ENCODE data around the gene MICALL2.

The MICALL2 gene

GRCh38 chr7:1493571-1493970, 34.3 kb upstream of the MICALL2 start:
- Histone ChIP-seq H3F3A (ENCODE audit: low read depth) (no peaks in the 10 kb centered on the region), H2AFZ (ENCODE audit: low read length) (no peak overlapping the region), H3K9me3 (ENCODE audit: insufficient read depth, low read depth, low read length) (no peaks in the 10 kb centered on the region), H4K20me1 (ENCODE audit: insufficient read depth, low read length, poor library complexity, severe bottlenecking) (peaks cover 6% of the 10 kb centered on the region), H3K4me2 (ENCODE audit: low read depth, low read length, poor library complexity, severe bottlenecking) (no peak overlapping the region), H3K27me3 (ENCODE audit: insufficient read depth, low read length, poor library complexity, severe bottlenecking) (no peaks in the 10 kb centered on the region), H3K4me1 (ENCODE audit: insufficient read depth, low read length, poor library complexity, severe bottlenecking) (no peaks in the 10 kb centered on the region), H3K4me3 (ENCODE audit: low read length, poor library complexity, severe bottlenecking) (no peak overlapping the region), H3K9ac (ENCODE audit: low read depth, low read length, poor library complexity, severe bottlenecking) (no peak overlapping the region), H3K36me3 (ENCODE audit: insufficient read depth, low read length) (peaks cover 84% of the 10 kb centered on the region; the same call in 1 of the 2 replicates), H3K79me2 (ENCODE audit: insufficient read depth, low read length) (no peaks in the 10 kb centered on the region), H3K9me2 (replicated peaks; ENCODE audit: low read depth, low read length) (no peaks in the 10 kb centered on the region)
- TF ChIP-seq CTCF (conservative IDR thresholded peaks at IDR 0.05; ENCODE audit: low read length) = no peak
- TF ChIP-seq EZH2phosphoT487 (IDR thresholded peaks at IDR 0.05; ENCODE audit: borderline replicate concordance) = no peak

GRCh38 chr7:1493129-1493528, 33.9 kb upstream of the MICALL2 start:
- peaks cover 87% of the 10 kb centered on the region; the same call in 1 of the 2 replicates for H3K36me3 ChIP-seq (ENCODE audit: insufficient read depth, low read length)
- no peak overlapping the region for H2AFZ ChIP-seq (ENCODE audit: low read length)
- H3K79me2 ChIP-seq (ENCODE audit: insufficient read depth, low read length) = no peaks in the 10 kb centered on the region
- H3K9ac ChIP-seq (ENCODE audit: low read depth, low read length, poor library complexity, severe bottlenecking) = no peak overlapping the region
- H3K4me1 ChIP-seq (ENCODE audit: insufficient read depth, low read length, poor library complexity, severe bottlenecking) = no peaks in the 10 kb centered on the region
- no peaks in the 10 kb centered on the region for H3K9me3 ChIP-seq (ENCODE audit: insufficient read depth, low read depth, low read length)
- peaks cover 6% of the 10 kb centered on the region for H4K20me1 ChIP-seq (ENCODE audit: insufficient read depth, low read length, poor library complexity, severe bottlenecking)
- no peaks in the 10 kb centered on the region for H3K27me3 ChIP-seq (ENCODE audit: insufficient read depth, low read length, poor library complexity, severe bottlenecking)
- H3K9me2 ChIP-seq (replicated peaks; ENCODE audit: low read depth, low read length) = no peaks in the 10 kb centered on the region
- TF ChIP-seq EZH2phosphoT487 (IDR thresholded peaks at IDR 0.05; ENCODE audit: borderline replicate concordance) (no peak), CTCF (conservative IDR thresholded peaks at IDR 0.05; ENCODE audit: low read length) (no peak)
- no peaks in the 10 kb centered on the region for H3F3A ChIP-seq (ENCODE audit: low read depth)
- no peak overlapping the region for H3K4me3 ChIP-seq (ENCODE audit: low read length, poor library complexity, severe bottlenecking)
- no peak overlapping the region for H3K4me2 ChIP-seq (ENCODE audit: low read depth, low read length, poor library complexity, severe bottlenecking)

- H4K20me1 ChIP-seq (ENCODE audit: insufficient read depth, low read length, poor library complexity, severe bottlenecking) = peaks cover 6% of the 10 kb centered on the region
Observed at GRCh38 chr7:1492640-1493039, 33.4 kb upstream of the MICALL2 start.

More at GRCh38 chr7:1492640-1493039, 33.4 kb upstream of the MICALL2 start:
- no peaks in the 10 kb centered on the region for H3K4me1 ChIP-seq (ENCODE audit: insufficient read depth, low read length, poor library complexity, severe bottlenecking)
- H3K4me3 ChIP-seq (ENCODE audit: low read length, poor library complexity, severe bottlenecking) = no peak overlapping the region
- no peaks in the 10 kb centered on the region for H3K9me3 ChIP-seq (ENCODE audit: insufficient read depth, low read depth, low read length)
- H3K79me2 ChIP-seq (ENCODE audit: insufficient read depth, low read length) = no peaks in the 10 kb centered on the region
- no peak overlapping the region for H3K4me2 ChIP-seq (ENCODE audit: low read depth, low read length, poor library complexity, severe bottlenecking)
- H2AFZ ChIP-seq (ENCODE audit: low read length) = no peak overlapping the region
- H3K9ac ChIP-seq (ENCODE audit: low read depth, low read length, poor library complexity, severe bottlenecking) = no peak overlapping the region
- no peaks in the 10 kb centered on the region for H3K27me3 ChIP-seq (ENCODE audit: insufficient read depth, low read length, poor library complexity, severe bottlenecking)
- H3F3A ChIP-seq (ENCODE audit: low read depth) = no peaks in the 10 kb centered on the region
- no peaks in the 10 kb centered on the region for H3K9me2 ChIP-seq (replicated peaks; ENCODE audit: low read depth, low read length)
- no peak for TF ChIP-seq CTCF (conservative IDR thresholded peaks at IDR 0.05; ENCODE audit: low read length)
- no peak for TF ChIP-seq EZH2phosphoT487 (IDR thresholded peaks at IDR 0.05; ENCODE audit: borderline replicate concordance)
- H3K36me3 ChIP-seq (ENCODE audit: insufficient read depth, low read length) = peaks cover 85% of the 10 kb centered on the region; the same call in 1 of the 2 replicates
